Esophagus squamous epithelium (tissue), 5 donors: ENCODE data around the gene ZDHHC8. TPM values are rescaled to one million over a fixed set of nuclear protein-coding genes. Genes with fewer than 3 reads are reported as not detected.

Source experiments
- DNase-seq: peaks from one replicate; lab custom pipeline; 2025; lab: John Stamatoyannopoulos, UW
- H3K27ac ChIP-seq, 4 donors: fragments of 200-600 bp; sonication (generic); one replicate each; pipeline ENCODE4 v1.5.1; 2016 to 2019; ENCODE audit warnings: mild to moderate bottlenecking in 1 of 4
- H3K27me3 ChIP-seq, 4 donors: fragments of 200-600 bp; sonication (generic); 1 replicate in 3 of 4; 2 replicates in 1 of 4; pipeline versions ENCODE4 v1.5.1 to v1.6.0; 2017 to 2021; ENCODE audit warnings: antibody characterized with exemption in 1 of 4
- H3K36me3 ChIP-seq, 3 donors: fragments of 200-600 bp; sonication (generic); one replicate each; pipeline ENCODE4 v1.5.1; 2016 to 2019
- H3K4me1 ChIP-seq, 3 donors: fragments of 200-600 bp; sonication (generic); one replicate each; pipeline ENCODE4 v1.5.1; 2017 to 2019
- H3K4me3 ChIP-seq, 4 donors: fragments of 200-600 bp; sonication (generic); 1 replicate in 3 of 4; 2 replicates in 1 of 4; pipeline ENCODE4 v1.5.1; 2016 to 2019; ENCODE audit warnings: mild to moderate bottlenecking in 2 of 4, moderate library complexity in 1 of 4
- H3K9me3 ChIP-seq, 3 donors: fragments of 200-600 bp; sonication (generic); one replicate each; pipeline ENCODE4 v1.5.1; 2016 to 2019
- POLR2A ChIP-seq, 4 donors: fragments of 450-650 bp; IDR thresholded peaks; one replicate each; pipeline ENCODE4 v1.6.1; 2017; ENCODE audit warnings: antibody characterized with exemption in 4 of 4, mild to moderate bottlenecking in 4 of 4, moderate library complexity in 3 of 4
- WGBS, 2 donors: methylation state at CpG; one replicate each; pipeline ENCODE4 v1.1.5; 2018; 5-methylcytosine and 5-hydroxymethylcytosine counted together
- intact Hi-C: fragments of 100-400 bp; cut with DNase I; formaldehyde crosslinking; loops from one replicate; pipeline ENCODE4 v1.15.0; 2022
- total RNA-seq, 4 donors: library from RNA; depleted of rRNA; stranded (reverse); fragments of >200 nt; gene quantifications; one replicate each; pipeline ENCODE4 v1.1.0, GENCODE V29; 2016
- TF ChIP-seq, protein P1 (sequence below), 6 experiments: fragments of 450-650 bp in 4 of 6; fragments of 200-600 bp in 2 of 6; sonication (generic) in 2 of 6; IDR thresholded peaks; one replicate each; pipeline ENCODE4 v1.5.1; 2016 to 2019; ENCODE audit warnings: antibody characterized with exemption in 6 of 6, mild to moderate bottlenecking in 4 of 6, moderate library complexity in 4 of 6
- donor health status: DM: yes; HTN: yes; CAD: no.

ZDHHC8 gene
- total RNA-seq, 4 donors from 2014 or later, result 14.7 to 22.9 (median 18.6) TPM

DNA sequence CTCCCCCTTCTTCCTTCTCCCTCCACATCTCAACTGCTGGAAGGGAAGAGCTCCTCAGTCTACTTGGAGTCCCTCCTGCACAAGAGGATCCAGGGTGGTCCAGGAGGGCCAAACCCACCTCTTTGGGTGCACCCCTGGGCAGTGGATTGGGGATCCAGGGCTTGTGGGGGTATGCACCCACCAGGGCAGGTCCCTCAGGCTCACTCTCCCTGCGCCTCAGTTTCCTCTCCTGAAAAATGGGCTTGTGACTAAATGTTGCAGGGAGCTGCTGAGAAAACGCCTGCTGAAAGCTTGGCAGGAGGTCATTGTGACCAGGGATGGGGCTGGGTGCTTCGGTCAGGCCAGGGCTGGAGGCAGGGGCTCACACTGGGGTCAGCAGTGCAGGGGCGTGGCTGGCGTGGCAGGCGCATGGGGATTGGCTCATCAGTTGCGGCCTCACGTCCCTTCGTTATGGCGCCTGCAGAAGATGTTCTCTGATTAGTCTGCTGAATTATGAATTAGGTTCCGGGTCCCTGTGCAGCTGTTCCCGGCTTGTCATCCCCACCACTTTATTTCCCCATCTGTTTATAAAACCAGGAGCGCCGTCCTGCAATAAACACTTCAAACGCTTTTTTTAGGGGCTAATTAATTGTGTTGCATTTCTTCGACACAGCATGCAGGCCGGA is 44.9 kb downstream of the ZDHHC8 start:
- WGBS, 2 donors, result 64% methylated on average over 14 to 15 of the region's 17 CpGs
- H3K4me3 ChIP-seq, result no peak overlapping the region
- H3K9me3 ChIP-seq, result no peaks in the 10 kb centered on the region
- intact Hi-C loops, result no loop called here
- H3K27ac ChIP-seq, result no peak overlapping the region
- H3K36me3 ChIP-seq, result no peaks in the 10 kb centered on the region
- peaks cover 0 to 30% (median 0%) of the 10 kb centered on the region in 4 donors for H3K27me3 ChIP-seq
- H3K4me1 ChIP-seq, result no peaks in the 10 kb centered on the region
- DNase-seq, result no peak
- TF ChIP-seq POLR2A (IDR thresholded peaks at IDR 0.05), result no peak
- TF ChIP-seq, protein P1, sequence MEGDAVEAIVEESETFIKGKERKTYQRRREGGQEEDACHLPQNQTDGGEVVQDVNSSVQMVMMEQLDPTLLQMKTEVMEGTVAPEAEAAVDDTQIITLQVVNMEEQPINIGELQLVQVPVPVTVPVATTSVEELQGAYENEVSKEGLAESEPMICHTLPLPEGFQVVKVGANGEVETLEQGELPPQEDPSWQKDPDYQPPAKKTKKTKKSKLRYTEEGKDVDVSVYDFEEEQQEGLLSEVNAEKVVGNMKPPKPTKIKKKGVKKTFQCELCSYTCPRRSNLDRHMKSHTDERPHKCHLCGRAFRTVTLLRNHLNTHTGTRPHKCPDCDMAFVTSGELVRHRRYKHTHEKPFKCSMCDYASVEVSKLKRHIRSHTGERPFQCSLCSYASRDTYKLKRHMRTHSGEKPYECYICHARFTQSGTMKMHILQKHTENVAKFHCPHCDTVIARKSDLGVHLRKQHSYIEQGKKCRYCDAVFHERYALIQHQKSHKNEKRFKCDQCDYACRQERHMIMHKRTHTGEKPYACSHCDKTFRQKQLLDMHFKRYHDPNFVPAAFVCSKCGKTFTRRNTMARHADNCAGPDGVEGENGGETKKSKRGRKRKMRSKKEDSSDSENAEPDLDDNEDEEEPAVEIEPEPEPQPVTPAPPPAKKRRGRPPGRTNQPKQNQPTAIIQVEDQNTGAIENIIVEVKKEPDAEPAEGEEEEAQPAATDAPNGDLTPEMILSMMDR (IDR thresholded peaks at IDR 0.05), result no peak

DNA sequence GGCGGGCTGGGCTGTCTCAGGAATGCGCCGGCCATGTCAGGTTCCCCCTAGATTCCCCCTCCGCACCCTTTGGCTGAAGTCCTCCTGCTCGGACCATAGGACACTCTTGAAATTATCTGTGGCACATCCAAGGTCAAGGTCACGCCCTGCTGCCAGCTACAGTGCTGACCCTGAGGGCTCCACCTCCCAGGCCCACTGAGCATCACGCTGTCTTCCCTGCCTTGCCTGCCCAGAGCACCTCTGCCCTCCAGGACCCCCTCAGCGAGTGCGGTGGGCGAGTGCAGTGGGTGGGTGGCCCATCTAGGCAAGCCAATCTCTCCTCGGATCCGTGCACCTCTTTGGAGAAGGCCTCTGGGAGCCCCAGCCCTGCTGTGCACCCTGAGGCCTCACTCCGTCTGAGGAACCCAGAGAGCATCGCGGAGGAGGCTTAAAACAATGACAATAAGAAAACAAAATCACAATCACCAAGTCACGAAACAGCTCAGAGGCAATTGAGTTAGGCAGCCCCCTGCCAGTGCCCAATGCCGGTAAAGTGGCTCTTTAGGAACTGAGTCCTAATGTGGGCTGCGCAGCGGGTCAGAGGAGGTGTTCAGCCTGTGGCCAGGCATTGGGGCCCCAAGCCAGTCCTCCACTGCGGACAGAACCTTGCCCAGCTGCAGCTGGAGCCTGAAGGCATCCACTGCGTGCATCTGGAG is 45.8 kb downstream of the ZDHHC8 start:
- 80 to 83% methylated on average over 6 to 8 of the region's 21 CpGs for WGBS, 2 donors
- Histone ChIP-seq H3K9me3 (no peaks in the 10 kb centered on the region), H3K27me3 (peaks cover 0 to 38% (median 0%) of the 10 kb centered on the region in 4 donors), H3K36me3 (no peaks in the 10 kb centered on the region), H3K4me3 (no peak overlapping the region), H3K27ac (no peak overlapping the region), H3K4me1 (no peaks in the 10 kb centered on the region)
- TF ChIP-seq, protein P1 (IDR thresholded peaks at IDR 0.05), result no peak
- no peak for TF ChIP-seq POLR2A (IDR thresholded peaks at IDR 0.05)
- DNase-seq, result no peak
- intact Hi-C loops, result no loop called here

DNA sequence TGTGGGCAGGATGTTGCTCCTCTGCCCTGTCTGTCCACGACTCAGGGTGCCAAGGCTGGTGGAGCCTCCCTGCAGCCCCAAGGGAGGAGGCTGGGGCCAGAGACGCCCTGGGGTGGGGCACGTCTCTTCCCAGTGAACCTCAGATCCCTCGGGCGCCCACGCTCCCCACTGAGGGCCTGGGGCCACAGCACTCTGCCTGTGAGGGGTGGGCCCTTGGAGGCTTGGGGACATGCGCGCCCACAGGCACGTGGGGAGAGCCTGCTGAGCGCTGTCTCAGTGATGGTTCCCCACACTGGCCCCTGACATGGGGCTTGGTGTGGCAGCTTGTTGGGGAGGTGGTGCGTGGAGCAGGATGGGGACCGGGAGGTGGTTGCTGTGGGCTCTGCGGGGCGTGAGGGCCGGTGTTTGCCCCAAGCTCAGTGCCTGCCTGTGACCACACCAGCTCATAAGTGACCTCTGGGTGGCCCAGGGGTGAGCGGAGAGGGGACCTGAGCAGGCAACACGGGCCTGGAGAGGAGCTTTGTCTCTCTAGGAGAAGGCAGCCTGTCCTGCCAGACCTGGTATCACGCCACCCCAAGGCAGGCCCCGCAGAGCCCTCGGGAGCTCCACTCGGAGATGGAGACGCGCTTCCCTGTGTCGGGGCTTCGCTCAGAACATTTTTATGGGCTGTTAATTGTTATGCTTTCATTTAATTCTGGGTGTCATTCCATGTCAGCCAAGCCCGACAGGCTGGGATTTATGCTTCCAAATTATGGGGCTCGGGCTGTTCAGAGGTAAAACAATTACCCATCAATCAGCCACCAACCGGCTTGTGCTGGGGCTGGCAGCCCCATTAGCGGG is 46.7 kb downstream of the ZDHHC8 start:
- 61 to 64% methylated on average over 5 of the region's 29 CpGs for WGBS, 2 donors
- no peaks in the 10 kb centered on the region for H3K4me1 ChIP-seq
- no peaks in the 10 kb centered on the region for H3K9me3 ChIP-seq
- H3K4me3 ChIP-seq, result no peak overlapping the region
- no peaks in the 10 kb centered on the region for H3K36me3 ChIP-seq
- TF ChIP-seq, protein P1 (IDR thresholded peaks at IDR 0.05), result no peak
- TF ChIP-seq POLR2A (IDR thresholded peaks at IDR 0.05), result no peak
- peaks cover 0 to 38% (median 0%) of the 10 kb centered on the region in 4 donors for H3K27me3 ChIP-seq
- no peak overlapping the region for H3K27ac ChIP-seq
- intact Hi-C loops, result no loop called here
- no peak for DNase-seq

DNA sequence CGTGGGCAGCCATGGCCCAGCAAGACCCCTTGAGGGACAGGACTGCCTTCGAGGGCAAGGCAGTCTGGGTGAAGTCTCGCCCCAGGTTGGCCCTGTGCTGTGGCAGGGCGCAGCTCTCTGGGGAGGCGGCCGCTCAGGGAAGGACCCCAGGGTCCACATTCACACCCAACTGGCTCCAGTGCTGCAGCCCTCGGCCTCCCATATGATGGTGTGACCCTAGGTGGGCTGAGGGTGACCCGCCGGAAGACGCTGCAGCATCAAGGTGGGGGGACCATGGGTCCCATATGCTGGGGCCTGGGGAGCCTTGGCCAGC is 47.3 kb downstream of the ZDHHC8 start:
- H3K4me3 ChIP-seq, result no peak overlapping the region
- H3K4me1 ChIP-seq, result no peaks in the 10 kb centered on the region
- H3K27ac ChIP-seq, result no peak overlapping the region
- no CpG with 5 or more reads among the region's 10 CpGs for WGBS, 2 donors
- H3K9me3 ChIP-seq, result no peaks in the 10 kb centered on the region
- DNase-seq, result no peak
- no peaks in the 10 kb centered on the region for H3K36me3 ChIP-seq
- peaks cover 0 to 35% (median 0%) of the 10 kb centered on the region in 4 donors for H3K27me3 ChIP-seq
- intact Hi-C loops, result no loop called here
- TF ChIP-seq, protein P1 (IDR thresholded peaks at IDR 0.05), result no peak
